Mesodermal cell (in vitro differentiated cells): Measurements from ENCODE around the gene GPSM3.
"Not testable (repeated sequence)": the region's sequence is repeated elsewhere in the genome, so short reads cannot be mapped to it uniquely, and the experiment has no call there.

ENCODE experiments used
- H3K27ac ChIP-seq: 2 replicates; pipeline ENCODE4 v1.7.0; 2013; ENCODE audit warnings: mild to moderate bottlenecking, low read depth, low read length, moderate library complexity; ENCODE audit not compliant: severe bottlenecking
- H3K36me3 ChIP-seq: 2 replicates; pipeline ENCODE4 v1.7.1; 2013; ENCODE audit warnings: mild to moderate bottlenecking, low read length, moderate library complexity; ENCODE audit not compliant: control insufficient read depth, insufficient read depth
- H3K4me1 ChIP-seq: one replicate; pipeline ENCODE4 v1.7.1; 2013; ENCODE audit warnings: mild to moderate bottlenecking, low read length; ENCODE audit not compliant: insufficient read depth, control insufficient read depth, poor library complexity, severe bottlenecking
- H3K4me3 ChIP-seq: 2 replicates; pipeline ENCODE4 v1.7.0; 2013; ENCODE audit warnings: low read length, control low read depth, mild to moderate bottlenecking; ENCODE audit not compliant: insufficient read depth, poor library complexity, severe bottlenecking; ENCODE audit errors: extremely low read depth
- H3K9me3 ChIP-seq: 2 replicates; pipeline ENCODE4 v1.7.1; 2013; ENCODE audit warnings: mild to moderate bottlenecking, low read length, moderate library complexity; ENCODE audit not compliant: control insufficient read depth
- WGBS, 2 experiments: methylation state at CpG; one replicate each; pipeline ENCODE4 v1.1.5; 2013; ENCODE audit warnings: missing lambda C conversion rate in 2 of 2; ENCODE audit not compliant: insufficient coverage in 2 of 2; 5-methylcytosine and 5-hydroxymethylcytosine counted together

Gene GPSM3

DNA sequence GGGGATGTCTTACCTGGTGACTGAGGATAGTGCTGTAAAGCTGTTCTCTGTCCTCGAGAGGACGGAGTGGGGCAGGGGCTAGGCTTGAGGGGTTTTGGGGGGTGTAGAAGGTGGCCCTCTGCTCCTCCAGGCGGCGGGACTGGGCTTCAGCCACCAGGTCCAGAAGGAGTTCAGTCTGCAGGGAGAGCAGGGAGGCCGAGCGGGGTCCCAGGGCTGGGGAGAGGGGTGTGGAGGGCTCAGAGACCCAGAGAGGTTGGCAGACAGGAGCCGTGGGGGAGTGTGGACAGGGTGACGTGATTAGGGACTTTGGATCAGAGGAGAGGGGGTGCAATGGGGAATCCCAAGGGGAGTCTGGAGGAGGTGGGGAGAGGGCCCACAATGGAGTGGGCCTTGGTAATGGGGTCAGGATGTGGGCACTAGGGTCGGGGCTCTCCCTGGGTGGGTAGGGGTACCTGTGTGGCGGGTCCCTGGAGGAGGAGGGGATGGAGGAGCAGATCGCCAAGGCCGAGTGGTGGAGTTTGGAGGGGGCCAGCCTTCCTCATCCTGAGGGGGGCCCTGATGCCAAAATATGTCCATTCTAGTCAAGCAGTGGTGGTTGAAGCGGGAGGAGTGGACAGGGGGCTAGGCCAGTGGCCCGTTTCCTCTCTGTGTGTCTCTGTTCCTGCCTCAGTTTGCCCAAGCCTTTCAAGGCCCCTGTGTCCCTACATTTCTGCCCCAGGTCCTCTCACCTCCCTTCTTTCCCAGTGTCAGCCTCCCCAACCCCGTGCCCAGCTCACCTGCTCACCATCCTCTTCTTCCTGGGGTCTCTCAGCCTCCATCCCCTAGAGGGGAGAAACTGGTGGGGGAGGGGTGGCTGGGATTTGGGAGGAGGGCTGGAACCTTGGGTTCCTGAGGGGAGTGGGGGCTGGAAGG, 491 bp downstream of the GPSM3 start:
- peak overlapping the region; percentile 26 for H3K4me3 ChIP-seq
- peak overlapping the region; percentile 73 for H3K27ac ChIP-seq

GRCh38 chr6:32190911-32191677, 1.3 kb downstream of the GPSM3 start:
- peak overlapping the region; percentile 1 for H3K4me3 ChIP-seq
- H3K4me1 ChIP-seq, result peaks cover 56% of the 10 kb centered on the region
- H3K36me3 ChIP-seq, result peaks cover 31% of the 10 kb centered on the region
- 86 to 91% methylated on average over 6 to 7 of the region's 8 CpGs for WGBS, 2 experiments
- H3K27ac ChIP-seq, result peak overlapping the region; percentile 45
- H3K9me3 ChIP-seq, result no peaks in the 10 kb centered on the region

More for the DNA sequence above, 491 bp downstream of the GPSM3 start:
- WGBS, 2 experiments, result 92 to 96% methylated on average over 9 to 11 of the region's 15 CpGs
- Histone ChIP-seq H3K9me3 (no peaks in the 10 kb centered on the region), H3K4me1 (peaks cover 58% of the 10 kb centered on the region), H3K36me3 (peaks cover 22% of the 10 kb centered on the region)

DNA sequence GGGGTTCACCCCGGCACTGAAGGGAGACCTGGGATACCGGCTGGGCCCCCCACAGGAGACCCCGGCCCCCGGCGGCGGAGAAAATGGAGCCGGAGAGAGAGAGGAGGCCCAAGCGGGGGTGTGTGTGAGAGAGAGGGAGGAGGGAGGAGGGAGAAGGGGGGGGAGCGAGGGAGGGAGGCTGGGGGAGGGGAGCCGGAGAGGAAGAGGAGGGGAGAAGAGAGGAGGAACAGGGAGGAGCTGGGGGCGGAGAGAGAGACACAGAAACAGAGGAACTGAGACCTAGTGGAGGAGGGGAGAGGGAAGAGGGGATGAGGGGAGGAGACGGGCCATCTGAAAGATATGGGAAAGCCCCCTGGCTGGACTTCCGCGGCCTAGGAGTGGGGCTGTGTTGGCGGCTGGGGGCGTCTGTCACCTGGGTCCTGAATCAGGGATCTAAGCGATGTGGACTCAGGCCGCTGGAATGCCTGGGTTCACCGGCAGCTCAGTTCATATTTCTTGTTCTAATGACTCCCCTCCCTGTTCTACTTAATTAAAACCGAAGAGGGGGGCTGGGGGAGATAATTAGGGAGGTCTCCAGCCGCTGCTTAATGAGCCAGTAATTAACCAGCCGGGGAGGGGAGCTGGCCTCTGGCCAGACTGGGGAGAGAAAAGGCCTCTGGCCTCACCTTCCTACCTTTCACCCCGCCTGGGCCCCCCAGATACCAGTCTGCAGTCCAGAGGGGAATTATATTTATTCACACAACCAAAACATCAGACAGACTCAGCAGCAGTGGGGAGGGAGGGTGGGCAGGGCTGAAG, 2.2 kb downstream of the GPSM3 start, which contains the start of gene PBX2:
Gene PBX2, minus strand, starts transcription at position 149 of the 798 bp plus-strand sequence. CDS start 287 bp downstream, outside the sequence.
- H3K9me3 ChIP-seq, result no peaks in the 10 kb centered on the region
- H3K27ac ChIP-seq, result peak within 1 kb of the TSS; percentile 82
- H3K36me3 ChIP-seq, result peaks cover 34% of the 10 kb centered on the region
- WGBS, 2 experiments, result 0% methylated on average over 4 to 7 of the region's 23 CpGs
- H3K4me3 ChIP-seq, result peak within 1 kb of the TSS; percentile 74
- H3K4me1 ChIP-seq, result peaks cover 59% of the 10 kb centered on the region

DNA sequence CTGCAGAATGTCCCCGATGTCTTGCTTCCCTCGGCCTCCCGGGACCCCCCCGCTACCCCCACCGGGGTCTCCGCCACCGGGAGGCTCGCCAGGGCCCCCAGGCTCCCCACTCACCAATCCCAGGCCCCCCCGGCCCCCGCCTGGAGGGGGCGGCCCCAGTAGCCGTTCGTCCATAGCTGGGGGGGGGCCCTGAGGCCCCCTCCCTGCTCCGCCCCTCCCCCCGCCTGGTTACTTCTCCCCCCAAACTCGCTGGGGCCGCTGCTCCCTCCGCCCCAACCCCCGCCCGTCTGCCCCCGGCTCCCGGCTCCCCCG, 2.7 kb downstream of the GPSM3 start:
- 3% methylated on average over 5 of the region's 23 CpGs; no CpG with 5 or more reads in 1 of the 2 experiments for WGBS, 2 experiments
- H3K4me3 ChIP-seq, result peak overlapping the region; percentile 74

GRCh38 chr6:32189069-32189741, 3.2 kb downstream of the GPSM3 start:
- Histone ChIP-seq H3K9me3 (no peaks in the 10 kb centered on the region), H3K4me1 (peaks cover 54% of the 10 kb centered on the region), H3K36me3 (peaks cover 37% of the 10 kb centered on the region), H3K27ac (peak overlapping the region; percentile 82), H3K4me3 (peak overlapping the region; percentile 74)
- WGBS, 2 experiments, result 7 to 16% methylated on average over 2 to 9 of the region's 10 CpGs

More for the DNA sequence above, 2.7 kb downstream of the GPSM3 start:
- Histone ChIP-seq H3K9me3 (no peaks in the 10 kb centered on the region), H3K27ac (peak overlapping the region; percentile 82), H3K4me1 (peaks cover 56% of the 10 kb centered on the region), H3K36me3 (peaks cover 34% of the 10 kb centered on the region)

GRCh38 chr6:32188381-32189068, 3.9 kb downstream of the GPSM3 start:
- H3K4me1 ChIP-seq, result peaks cover 56% of the 10 kb centered on the region
- H3K9me3 ChIP-seq, result no peaks in the 10 kb centered on the region
- 28 to 33% methylated on average over 7 to 10 of the region's 13 CpGs for WGBS, 2 experiments
- H3K36me3 ChIP-seq, result peaks cover 44% of the 10 kb centered on the region
- peak overlapping the region; percentile 82 for H3K27ac ChIP-seq
- H3K4me3 ChIP-seq, result peak overlapping the region; percentile 74

- 95 to 100% methylated on average over 3 to 4 of the region's 18 CpGs for WGBS, 2 experiments
- H3K9me3 ChIP-seq, H3K27ac ChIP-seq: not testable (repeated sequence)
- Histone ChIP-seq H3K4me3 (peak overlapping the region; percentile 74), H3K36me3 (peaks cover 50% of the 10 kb centered on the region), H3K4me1 (peaks cover 49% of the 10 kb centered on the region)
Measured at GRCh38 chr6:32187725-32188380, 4.6 kb downstream of the GPSM3 start.

DNA sequence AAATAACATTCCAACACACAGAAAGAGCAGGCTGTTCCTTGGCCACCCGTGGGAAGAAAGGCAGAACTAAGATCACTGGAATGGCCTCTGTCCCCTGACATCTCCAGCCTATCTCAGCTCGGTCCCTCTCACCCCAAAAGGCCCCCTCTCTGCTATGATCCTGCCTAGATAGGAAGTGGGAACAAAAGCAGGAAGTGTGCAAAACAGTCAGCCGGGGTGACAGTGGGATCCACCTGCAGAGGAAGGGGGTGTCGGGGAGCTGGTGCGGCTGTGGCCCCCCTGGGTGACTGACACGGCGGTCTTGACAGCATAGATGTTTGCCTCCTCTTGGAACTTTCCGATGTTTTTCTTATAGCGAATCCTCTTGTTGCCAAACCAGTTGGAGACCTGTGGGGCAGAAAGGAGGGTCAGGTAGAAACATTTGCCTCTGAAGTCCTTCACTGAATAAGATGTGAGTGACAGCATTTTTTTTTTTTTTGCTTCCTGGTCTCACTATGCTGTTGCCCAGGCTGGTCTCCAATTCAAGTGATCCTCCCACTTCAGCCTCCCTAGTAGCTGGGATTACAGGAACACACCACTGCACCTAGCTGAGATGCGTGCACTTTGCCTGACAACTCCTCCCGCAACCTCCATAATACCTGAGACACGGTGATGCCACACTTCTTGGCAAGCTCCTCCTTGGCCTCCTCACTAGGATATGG, 5.3 kb downstream of the GPSM3 start:
- Histone ChIP-seq H3K36me3 (peaks cover 56% of the 10 kb centered on the region), H3K4me3 (no peak overlapping the region), H3K4me1 (peaks cover 42% of the 10 kb centered on the region), H3K27ac (no peak overlapping the region), H3K9me3 (no peaks in the 10 kb centered on the region)
- 95 to 97% methylated on average over 7 to 9 of the region's 12 CpGs for WGBS, 2 experiments
